NCI-H82 (cell line): ENCODE data around the gene BAG5.

Experiments used
- DNase-seq: peaks from one replicate; lab custom pipeline; 2025; lab: John Stamatoyannopoulos, UW

Gene BAG5

GRCh38 chr14:103562429-103563225 lies at the start of gene BAG5, which contains the start of gene COA8:
Gene BAG5 (minus strand): TSS chr14:103562657. CDS start chr14:103561164, 1,493 bp downstream.
Gene COA8 (plus strand): TSS chr14:103562960. CDS start chr14:103563002, 42 bp downstream.
- DNase-seq = peak; percentile 89

GRCh38 chr14:103611215-103611614 lies 48.8 kb upstream of the BAG5 start:
- no peak for DNase-seq

- DNase-seq = peak; percentile 33
These were observed 46.6 kb upstream of the BAG5 start for GRCh38 chr14:103609081-103609480.

- no peak for DNase-seq
These were observed 45.4 kb upstream of the BAG5 start for GRCh38 chr14:103607822-103608221.

GRCh38 chr14:103606963-103607668 lies 44.7 kb upstream of the BAG5 start:
- peak; percentile 86 for DNase-seq

- no peak for DNase-seq
These were observed 42.2 kb upstream of the BAG5 start for GRCh38 chr14:103604620-103605019.

GRCh38 chr14:103600503-103600902 lies 38.0 kb upstream of the BAG5 start:
- no peak for DNase-seq

- DNase-seq = no peak
These were observed 35.3 kb upstream of the BAG5 start for GRCh38 chr14:103597623-103598377.

- DNase-seq = no peak
These were observed 31.8 kb upstream of the BAG5 start for GRCh38 chr14:103594265-103594664.

- no peak for DNase-seq
These were observed 31.1 kb upstream of the BAG5 start for GRCh38 chr14:103593577-103593976.

- no peak for DNase-seq
These were observed 22.0 kb upstream of the BAG5 start for GRCh38 chr14:103584326-103584915.

- DNase-seq = no peak
These were observed 19.7 kb upstream of the BAG5 start for GRCh38 chr14:103581954-103582703.

- DNase-seq = no peak
These were observed 18.7 kb upstream of the BAG5 start for GRCh38 chr14:103581206-103581605.

GRCh38 chr14:103578401-103579075 lies 16.1 kb upstream of the BAG5 start:
- no peak for DNase-seq

GRCh38 chr14:103576371-103577024 lies 14.0 kb upstream of the BAG5 start:
- DNase-seq = peak; percentile 94

- no peak for DNase-seq
These were observed 12.3 kb upstream of the BAG5 start for GRCh38 chr14:103574707-103575285.

GRCh38 chr14:103574104-103574503 lies 11.6 kb upstream of the BAG5 start:
- no peak for DNase-seq

GRCh38 chr14:103569408-103569807 lies 7.0 kb upstream of the BAG5 start:
- DNase-seq = no peak

- no peak for DNase-seq
These were observed 6.5 kb upstream of the BAG5 start for GRCh38 chr14:103568952-103569351.
